HG02840 (cell line): ENCODE measurements around the gene CCDC80.
"Not testable (repeated sequence)": the region's sequence is repeated elsewhere in the genome, so short reads cannot be mapped to it uniquely, and the experiment has no call there.

ENCODE experiments used
- ATAC-seq: cut with Tn5 transposase; IDR thresholded peaks from one replicate; pipeline ENCODE4 v1.9.1; 2021; ENCODE audit warnings: mild to moderate bottlenecking, moderate library complexity, moderate number of reproducible peaks; ENCODE audit not compliant: unreplicated experiment, low FRiP score

The CCDC80 gene

DNA sequence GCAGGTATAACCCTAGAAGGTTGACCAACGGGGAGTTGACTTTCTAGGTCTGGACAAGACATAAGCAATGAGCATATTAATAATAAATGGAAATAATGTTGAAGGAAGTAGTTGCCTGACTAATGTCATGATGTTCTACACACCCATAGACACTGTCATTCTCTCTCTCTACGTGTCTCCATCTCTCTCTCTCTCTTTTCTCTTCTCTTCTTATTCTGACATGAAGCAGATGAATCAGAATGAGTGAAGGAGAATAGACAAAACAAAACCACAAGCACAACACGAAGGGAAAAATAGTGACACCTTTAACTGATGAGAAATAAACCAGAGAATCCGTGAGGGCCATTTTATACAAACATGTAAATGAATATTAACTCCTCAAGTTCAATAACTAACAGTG, 26.7 kb upstream of the CCDC80 start:
- ATAC-seq = no peak

DNA sequence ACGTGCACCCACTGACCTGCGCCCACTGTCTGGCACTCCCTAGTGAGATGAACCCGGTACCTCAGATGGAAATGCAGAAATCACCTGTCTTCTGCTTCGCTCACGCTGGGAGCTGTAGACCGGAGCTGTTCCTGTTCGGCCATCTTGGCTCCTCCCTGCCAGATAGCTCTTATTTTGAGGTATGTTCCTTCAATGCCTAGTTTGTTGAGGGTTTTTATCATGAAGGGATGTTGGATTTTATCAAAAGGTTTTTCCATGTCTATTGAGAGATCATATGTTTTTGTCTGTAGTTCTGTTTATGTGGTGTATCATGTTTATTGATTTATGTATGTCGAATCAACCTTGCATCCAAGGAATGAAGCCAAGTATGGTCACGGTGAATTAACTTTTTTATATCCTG, 24.1 kb upstream of the CCDC80 start:
- ATAC-seq = not testable (repeated sequence)

DNA sequence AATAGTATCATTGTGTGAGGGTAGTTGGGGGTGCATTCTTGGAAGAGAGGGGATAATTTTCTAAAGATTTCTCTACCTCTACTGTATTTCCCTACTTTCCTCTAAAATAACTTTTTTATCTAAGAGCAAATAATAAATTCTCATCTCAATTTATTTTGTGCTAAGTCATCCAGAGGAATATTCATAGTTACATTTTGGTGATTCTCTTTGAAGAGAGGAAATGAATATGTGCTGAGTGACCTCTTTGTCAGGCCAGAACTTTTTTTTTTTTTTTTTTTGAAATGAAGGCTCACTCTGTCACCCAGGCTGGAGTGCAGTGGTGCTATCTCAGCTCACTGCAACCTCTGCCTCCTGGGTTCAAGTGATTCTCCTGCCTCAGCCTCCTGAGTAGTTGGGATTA, 15.1 kb upstream of the CCDC80 start:
- no peak for ATAC-seq

DNA sequence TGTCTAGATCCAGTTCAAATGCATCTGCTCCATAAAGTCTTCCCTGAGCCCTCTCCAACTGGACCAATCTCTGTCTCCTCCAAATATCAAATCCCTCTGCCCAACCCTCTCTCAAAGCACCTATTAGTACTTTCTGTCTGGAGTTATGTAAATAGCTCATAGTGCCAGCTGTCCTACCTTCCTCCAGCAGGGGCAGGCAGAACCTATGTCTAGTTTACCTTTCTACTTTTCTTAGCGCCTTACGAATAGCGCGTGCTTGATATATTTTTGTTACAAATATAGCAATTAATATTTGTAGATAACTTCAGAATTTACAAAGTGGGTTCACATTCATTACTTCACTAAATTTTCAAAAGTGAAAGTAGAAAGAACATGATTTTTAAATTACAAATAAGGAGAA, 14.0 kb upstream of the CCDC80 start:
- ATAC-seq = no peak

DNA sequence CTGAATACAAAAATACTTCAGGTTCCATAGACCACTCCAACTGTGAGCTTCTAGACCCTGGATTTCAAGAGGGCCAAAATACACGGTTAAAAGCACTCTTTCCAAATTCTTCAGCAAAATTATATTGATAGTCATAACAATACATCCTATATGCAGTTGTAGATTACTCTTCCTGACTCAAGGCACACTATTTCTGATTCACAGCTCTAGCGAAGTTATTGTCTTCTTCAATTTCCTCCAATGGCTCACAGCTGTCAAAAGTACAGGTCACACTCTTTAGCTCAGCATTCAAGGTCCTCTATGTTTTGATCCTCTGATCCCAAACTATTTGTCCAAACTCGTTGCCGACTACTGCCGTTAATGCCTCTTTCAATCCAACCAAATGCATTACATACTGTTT, 13.5 kb upstream of the CCDC80 start:
- ATAC-seq = no peak

DNA sequence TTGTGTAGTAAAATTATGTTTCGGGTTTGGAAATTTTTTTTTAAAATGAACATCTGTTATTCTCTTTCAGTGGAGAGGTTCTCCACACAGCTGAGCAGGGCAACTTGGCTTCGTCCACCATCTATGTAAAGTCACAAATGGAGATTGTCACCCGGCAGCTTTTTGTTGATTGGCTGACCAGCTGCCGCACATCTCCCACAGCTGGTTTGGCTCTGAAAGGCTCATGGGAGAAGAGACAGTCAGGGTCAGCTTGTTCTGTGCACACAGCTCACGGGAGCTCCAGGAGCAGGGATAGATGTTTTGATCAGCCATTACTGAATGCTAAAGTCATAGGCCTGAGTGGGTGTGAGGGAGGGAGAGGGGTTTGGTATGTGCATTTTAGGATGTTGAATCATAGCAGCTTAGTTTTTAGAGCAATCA, 12.9 kb upstream of the CCDC80 start:
- ATAC-seq = no peak

DNA sequence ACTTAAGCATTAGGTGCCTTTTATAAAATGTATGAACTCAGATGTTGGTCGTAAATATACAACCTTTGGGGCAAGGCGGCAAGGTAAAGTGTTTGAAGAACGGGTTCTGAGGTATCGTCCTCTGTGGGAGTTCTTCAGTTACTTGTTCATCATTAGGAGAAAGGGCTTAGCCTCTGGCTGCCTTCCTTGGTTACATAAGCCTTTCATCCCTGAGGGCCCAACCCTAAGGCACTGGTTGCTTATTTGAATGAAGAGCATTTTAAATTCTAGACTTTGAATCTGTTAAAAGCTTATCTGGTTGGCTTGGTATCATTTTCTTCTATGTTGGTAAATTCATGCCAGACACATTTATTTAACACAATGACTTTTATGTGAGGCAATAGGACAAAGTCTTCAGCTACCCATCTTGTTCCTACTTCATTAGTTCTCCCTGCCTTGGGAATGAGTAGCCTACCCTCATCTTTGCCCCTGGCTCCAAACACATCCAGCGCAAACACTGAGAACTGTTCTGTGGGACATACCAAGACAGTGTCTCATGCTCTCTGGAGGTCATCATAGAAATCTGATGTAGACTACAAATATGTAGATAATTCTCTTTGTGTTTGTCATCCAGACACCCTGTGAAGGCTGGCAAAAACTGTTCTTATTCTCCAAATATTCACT, 12.4 kb upstream of the CCDC80 start:
- no peak for ATAC-seq

DNA sequence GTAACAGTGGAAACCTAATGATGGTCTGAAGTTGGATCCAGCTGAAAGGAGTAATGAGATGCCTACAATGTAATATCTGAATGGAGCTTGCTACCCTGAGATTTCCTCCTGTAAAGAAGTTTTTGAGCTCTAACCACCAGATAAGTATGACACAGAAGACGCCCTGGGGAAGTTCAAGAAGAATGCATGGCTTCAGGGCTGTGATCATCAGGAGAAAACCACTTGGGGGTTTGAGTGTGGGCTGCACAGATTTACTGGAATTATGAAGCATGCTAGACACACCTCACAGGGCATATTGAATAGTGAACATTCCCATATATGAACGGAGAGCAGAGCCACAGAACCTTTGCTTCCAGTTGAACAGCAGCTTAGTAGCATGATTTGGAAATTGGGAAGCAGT, 10.6 kb upstream of the CCDC80 start:
- ATAC-seq = no peak

DNA sequence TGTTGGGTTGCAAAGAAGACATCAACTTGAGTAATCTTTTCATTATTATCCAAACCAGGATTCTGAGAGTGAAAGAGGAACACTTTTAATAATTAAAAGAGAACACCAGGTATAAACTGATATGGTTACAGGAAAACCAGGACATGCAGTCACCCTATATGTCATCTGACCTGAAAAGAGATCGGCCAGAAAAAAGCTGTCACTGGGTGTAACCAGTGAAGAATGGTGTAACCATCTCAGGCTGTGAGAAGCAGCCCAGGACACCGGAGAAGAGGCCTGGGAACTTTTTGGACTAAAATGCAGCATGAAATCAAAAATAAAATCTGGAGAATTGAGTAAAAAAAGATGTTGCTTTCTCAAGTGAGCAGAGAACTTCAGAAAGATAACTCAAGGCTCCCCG, 10.1 kb upstream of the CCDC80 start:
- ATAC-seq = no peak

DNA sequence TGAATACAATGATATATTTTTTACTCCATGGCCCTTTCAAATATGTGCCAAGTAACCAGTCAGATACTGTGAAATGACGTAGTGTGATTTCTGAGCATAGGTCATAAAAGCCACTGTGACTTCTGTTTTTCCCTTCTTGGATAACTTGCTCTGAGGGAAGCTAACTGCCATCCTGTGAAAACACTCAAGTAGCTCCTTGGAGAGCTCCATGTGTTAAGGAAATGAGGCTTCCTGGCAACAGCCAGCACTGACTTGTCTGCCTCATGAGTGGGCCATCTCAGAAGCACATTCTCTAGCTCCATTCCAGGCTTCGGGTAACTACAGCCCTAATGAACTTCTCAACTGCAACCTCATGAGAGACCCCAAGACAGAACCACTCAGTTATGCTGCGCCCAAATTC, 9.5 kb upstream of the CCDC80 start:
- ATAC-seq = no peak

DNA sequence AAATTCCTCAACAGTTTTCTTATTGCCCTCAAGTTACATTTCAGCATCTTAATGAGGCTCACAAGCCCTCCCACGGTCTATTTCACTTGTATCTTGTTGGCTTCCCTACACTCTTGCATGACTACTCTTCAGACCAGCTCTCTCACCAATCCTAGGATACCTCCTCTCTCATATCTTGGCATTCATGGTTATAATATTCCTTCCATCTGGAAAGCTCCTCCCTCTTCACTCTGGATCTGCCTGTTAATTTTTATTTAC, 8.5 kb upstream of the CCDC80 start:
- no peak for ATAC-seq

DNA sequence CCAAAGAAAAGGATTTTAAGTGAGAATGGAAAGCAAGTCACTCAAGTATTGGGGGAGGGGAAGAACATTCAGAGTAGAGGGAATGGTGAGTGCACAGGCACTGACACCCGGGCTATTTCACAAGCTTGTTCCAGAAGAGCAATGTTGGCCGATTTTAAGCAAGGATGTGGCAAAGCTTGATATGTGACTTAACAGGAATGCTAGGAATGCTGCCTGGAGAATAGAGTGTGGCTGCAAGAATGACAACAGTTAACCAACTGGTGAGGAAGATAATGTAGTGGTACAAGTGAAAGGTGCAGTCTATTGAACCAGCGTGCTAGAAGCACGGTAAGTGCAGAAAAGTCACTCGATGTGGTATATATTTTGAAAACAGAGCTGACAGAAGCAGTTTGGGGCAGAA, 6.2 kb upstream of the CCDC80 start:
- ATAC-seq = no peak

DNA sequence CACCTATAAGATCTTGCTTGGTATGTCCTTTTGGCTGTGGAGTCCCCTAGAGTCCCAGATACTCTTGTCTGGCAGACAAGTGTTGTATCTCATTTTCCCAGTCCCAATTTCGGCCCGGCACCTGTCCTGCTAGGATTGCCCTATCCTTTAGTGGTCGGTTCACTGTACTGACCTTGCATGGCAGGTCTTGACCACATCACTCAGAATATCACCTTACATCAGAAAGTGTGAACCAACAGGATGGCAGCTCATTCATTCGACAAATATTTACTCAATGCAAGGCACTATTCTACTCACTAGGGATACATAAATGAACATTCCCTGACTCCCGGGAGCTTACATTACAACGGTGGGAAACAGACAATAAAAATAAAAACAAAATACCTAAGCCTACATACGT, 5.7 kb upstream of the CCDC80 start:
- ATAC-seq = no peak

DNA sequence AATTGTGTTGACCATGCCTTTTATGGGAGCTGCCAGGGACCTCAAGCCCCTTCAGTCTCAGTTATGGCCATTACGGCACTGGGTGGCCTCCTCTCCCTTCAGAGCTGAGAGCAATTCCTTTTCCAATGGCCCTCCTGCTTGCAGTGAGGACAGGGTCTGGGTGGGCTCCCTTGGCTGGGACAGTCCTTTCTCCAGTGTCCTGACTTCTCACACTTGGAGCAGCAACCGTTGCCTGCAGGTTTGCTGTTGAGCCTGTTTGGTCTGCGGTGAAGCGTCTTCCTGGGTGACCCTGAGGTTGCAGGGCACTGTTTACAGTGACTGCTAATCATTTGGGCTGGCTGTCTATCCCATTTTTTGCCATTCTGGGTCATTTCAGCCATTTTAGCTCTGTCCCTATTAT, 3.5 kb upstream of the CCDC80 start:
- ATAC-seq = no peak

DNA sequence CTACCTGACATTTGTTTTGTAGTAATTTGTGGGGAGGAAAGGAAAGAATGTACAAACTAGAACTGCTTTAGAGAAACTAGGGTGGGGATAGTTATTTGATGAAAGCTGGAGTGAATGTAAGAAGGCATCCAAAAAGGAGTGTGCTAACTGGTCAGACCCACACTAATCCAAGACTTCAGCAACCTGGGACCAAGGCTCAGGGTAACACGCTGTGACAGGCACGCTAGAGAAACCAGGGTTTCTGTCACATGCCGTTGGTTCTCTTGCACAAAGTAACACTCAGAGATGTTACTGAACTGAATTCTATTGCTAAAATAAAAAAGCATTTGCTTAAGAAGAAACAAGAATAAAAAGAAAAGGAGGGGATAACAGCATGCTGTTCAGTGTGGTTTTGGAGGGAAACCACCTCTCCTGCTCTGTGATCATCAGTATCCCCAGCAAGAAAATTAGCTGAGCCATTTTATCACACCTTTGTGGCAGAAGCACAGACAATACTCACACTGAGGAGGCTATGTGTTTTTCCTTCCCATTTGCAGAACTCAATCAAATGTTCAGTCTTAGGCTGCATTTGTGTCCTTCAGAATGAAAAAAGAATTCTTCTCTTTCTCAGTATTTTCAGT, 2.8 kb upstream of the CCDC80 start:
- no peak for ATAC-seq

DNA sequence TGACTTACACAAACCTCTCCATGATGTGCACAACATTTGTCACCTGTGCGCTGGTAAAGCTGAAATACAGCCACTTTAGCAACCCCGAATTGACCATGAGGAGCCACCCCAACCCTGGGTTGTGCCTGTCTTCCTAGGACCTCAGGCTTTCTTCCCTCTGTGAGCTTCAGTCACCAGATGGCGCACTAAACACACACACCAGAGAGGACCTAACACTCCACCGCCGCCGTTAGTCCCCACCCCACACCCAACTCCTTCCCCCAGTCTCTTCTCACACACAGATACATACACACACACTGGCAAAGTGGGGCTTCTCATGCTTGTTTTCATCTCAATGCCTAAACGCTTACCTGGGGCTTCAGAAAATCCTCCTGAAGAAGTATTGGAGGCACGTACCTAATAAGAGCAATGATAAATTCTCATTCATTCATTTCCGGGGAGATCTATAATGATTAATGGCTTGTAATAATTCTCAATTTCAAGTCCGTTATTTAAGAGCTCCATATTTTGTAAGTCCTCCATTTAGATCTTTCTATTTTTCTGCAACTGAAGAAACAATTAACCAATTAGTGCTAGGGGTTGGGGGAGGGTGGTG, 2.1 kb upstream of the CCDC80 start:
- peak; percentile 86 for ATAC-seq

DNA sequence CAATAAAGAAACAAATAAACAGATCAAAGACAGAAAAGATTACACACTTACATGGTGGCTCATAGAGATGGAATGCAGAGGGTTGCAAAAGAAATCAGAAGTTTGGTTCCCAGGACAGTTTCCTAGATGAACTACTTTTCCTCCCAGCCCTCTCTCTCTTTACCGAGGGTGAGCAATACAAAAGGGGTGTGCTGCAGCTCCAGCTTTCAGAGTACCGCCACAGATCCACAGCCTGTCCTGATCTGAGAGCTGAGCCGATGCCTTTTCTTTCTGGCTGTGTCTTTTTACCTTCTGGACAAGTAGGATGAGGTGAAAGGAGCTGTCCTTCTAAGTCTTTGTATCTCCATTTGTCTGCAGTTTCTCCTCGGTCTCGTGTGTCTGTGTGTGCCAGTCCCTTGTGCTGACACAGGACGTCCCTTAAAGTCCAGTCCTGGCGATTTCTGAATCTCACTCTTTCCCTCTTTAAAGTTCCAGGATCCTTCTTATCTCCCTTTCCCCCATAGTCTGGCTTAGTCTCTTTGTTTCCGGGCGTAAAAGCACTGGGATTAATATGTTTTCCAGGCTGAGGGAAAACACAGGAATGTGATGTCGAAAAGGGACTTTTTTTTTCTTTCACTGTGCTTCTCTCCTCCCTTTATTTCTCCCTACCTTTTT, 540 bp downstream of the CCDC80 start:
- ATAC-seq = no peak

DNA sequence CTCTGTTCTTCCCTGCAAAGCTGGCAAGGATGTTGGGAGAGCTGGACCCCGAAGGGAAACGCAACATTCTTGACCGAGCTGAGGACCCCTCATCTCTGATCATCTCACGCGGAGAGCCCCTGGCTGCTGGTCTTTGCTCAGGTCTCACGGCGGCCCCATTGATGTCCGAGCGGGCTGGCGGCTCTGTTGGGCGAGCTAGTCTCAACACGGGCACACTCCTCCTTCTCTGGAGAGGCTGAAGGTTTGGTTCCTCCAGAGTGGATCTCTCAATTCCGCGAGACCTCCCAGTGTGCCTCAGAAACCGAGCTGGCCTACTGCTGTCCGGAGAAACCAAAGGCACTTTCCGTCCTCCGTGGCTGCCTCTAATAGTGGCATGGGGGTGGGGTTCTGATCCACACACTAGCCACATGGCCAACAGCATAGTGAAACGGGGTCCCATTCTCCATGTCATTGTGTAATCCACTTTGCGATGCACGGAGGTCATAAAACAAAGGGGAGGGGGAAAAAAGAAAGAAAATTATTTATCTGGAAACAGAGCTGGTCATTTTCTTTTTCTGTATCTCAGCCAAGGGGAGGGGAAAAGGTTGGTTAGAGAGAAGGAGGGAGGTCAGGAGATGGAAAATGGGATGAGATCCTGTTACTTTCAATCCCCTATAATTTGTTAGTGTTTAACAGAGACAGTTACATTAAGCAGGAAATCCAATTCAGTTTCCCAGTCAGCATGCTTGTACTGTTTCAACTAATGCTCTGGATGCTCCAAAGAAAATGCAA, 1.3 kb downstream of the CCDC80 start:
- ATAC-seq = no peak

DNA sequence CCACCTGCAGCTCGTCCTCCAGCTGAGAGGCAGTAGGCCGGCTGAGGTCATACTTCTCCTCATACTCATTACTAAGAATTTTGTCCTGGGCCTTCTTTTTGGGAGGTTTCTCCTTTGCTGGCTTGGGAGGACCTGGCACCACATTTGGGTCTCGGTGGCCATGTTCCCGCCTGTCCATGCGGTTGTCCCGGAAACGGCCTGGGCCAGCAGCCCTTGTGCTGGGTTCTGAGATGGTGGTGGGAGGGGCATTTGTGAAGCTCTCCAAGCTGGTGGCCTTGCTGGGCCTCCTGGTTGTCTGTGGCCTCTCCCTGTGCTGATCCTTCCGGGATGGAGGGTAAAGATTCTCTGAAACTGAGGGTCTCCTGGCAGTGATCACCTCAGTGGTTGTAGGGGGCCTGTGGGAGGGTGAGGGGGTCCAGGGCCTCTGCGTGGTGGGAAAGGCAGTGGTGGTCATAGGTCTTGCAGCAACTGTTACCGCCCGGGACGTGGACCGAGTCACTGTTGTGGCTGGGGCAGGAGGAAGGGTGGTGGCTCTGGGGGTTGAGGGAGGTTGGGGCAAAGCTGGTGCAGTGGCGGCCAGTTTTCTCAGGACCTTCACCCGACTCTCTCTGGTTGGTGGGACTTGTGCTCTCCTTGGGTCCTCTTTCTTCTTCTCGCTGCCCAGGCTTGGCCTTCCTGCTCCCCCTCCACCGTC, 2.5 kb downstream of the CCDC80 start:
- no peak for ATAC-seq

DNA sequence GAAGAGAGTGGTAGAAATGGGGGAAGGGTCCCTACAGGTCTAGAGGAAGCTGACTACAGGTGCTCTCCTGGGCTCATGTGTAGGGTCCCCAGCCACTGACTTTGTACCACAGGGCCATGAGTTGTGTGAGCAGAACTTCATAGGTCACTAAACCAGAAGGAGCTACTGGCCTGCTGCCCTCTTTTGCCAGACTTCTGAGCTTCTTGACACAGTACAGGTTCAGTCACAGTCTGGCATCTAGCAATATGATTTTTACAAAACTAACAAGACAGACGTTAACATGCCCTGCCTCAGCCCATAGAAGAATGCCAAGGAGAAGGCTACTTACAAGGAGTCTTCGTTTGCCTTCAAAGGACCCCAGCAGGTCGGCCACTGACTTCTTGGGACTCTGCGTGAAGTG, 3.2 kb downstream of the CCDC80 start:
- no peak for ATAC-seq

DNA sequence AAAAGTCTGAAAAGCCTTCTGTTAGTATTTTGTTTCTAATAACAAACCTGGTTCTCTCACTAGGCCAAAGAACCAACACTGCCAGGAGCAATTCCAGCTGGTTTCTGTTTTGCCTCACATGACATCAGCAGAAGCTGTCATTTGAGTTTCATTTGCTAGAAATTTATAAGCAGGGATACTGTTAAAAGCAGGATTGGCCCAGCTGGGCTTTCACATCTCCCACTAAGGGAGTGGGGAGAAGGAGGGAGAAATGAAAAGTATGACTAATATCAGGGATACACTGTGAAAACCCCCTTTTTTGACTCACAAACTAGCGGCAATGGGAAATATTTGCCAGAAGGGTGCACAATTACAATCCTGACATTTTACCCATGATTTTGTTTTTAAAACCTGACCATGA, 5.3 kb downstream of the CCDC80 start:
- ATAC-seq = no peak
